Fibroblast of mammary gland (primary cell): ENCODE measurements around the gene PCP4.

Source experiments
- DNase-seq: peaks from one replicate; pipeline ENCODE4 v3.0.0-alpha.2; 2010; ENCODE audit warnings: low read depth
- H3K4me3 ChIP-seq: 2 replicates; pipeline ENCODE4 v1.5.1; 2011; ENCODE audit warnings: low read depth, mild to moderate bottlenecking, low read length, moderate library complexity; ENCODE audit not compliant: control insufficient read depth
- CTCF ChIP-seq: conservative IDR thresholded peaks from 2 replicates; pipeline ENCODE4 v1.5.1; 2011; ENCODE audit warnings: low read depth, low read length, inconsistent platforms; ENCODE audit not compliant: control insufficient read depth, insufficient read depth

PCP4 gene

GRCh38 chr21:39972976-39973770 is 105.9 kb downstream of the PCP4 start:
- TF ChIP-seq CTCF, result no peak

GRCh38 chr21:39976800-39977199 is 109.6 kb downstream of the PCP4 start:
- TF ChIP-seq CTCF, result no peak
- DNase-seq, result no peak
- H3K4me3 ChIP-seq, result no peak overlapping the region

More at GRCh38 chr21:39972976-39973770, 105.9 kb downstream of the PCP4 start:
- DNase-seq, result no peak
- H3K4me3 ChIP-seq, result no peak overlapping the region
